ENCODE measurements around the gene KLRC3. TPM values are rescaled to one million over a fixed set of nuclear protein-coding genes. Genes with fewer than 3 reads are reported as not detected.

The KLRC3 gene
- total RNA-seq, 1 experiment from 2014 or later = not detected

DNA sequence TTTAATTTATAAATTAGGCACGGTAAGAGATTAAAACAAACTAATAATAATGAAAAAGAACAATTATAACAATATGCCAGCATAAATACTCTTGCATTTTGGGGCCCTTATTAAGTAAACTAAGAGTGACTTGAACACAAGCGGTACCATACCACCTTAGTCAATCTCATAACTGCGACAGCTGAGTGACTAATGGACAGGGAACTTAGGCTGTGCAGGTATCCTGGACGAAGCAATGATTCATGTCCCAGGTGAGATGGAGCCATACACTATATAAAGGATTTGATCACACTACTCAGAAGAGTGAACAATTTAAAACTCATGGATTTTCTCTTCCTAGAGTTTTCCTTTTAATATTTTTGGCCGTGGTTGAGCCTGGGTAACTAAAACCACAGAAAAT lies 15.1 kb downstream of the KLRC3 start:
- Mint-ChIP-seq H3K9me3 (peaks cover 8% of the 10 kb centered on the region), H3K4me1 (peaks cover 8% of the 10 kb centered on the region), H3K27ac (no peak overlapping the region), H3K36me3 (0 out of 2 replicates have a peak, but pooled peaks cover 3% of the 10 kb centered on the region), H3K4me3 (no peak overlapping the region), H3K27me3 (ENCODE audit: low read depth) (no peaks in the 10 kb centered on the region)
- ChIA-PET POLR2A (no interaction called here), CTCF (no interaction called here)
- ATAC-seq (no peak), DNase-seq (ENCODE audit: low spot score) (no peak)
- TF ChIP-seq NR1H2 (CRISPR knock-in tag; IDR thresholded peaks at IDR 0.05) (no peak), JUN (CRISPR knock-in tag; IDR thresholded peaks at IDR 0.05) (no peak), ZNF263 (CRISPR knock-in tag; IDR thresholded peaks at IDR 0.05; ENCODE audit: low read depth) (no peak), MXD4 (CRISPR knock-in tag; IDR thresholded peaks at IDR 0.05; ENCODE audit: borderline replicate concordance) (no peak), FOXJ3 (CRISPR knock-in tag; IDR thresholded peaks at IDR 0.05; ENCODE audit: borderline replicate concordance) (no peak), CREM (CRISPR knock-in tag; IDR thresholded peaks at IDR 0.05) (no peak), GRHL2 (CRISPR knock-in tag; IDR thresholded peaks at IDR 0.05; ENCODE audit: insufficient replicate concordance, severe bottlenecking) (no peak), NR2C2 (CRISPR knock-in tag; IDR thresholded peaks at IDR 0.05) (no peak), ETV6 (CRISPR knock-in tag; IDR thresholded peaks at IDR 0.05) (no peak), SMAD3 (CRISPR knock-in tag; IDR thresholded peaks at IDR 0.05; ENCODE audit: borderline replicate concordance) (no peak), MYBL2 (CRISPR knock-in tag; IDR thresholded peaks at IDR 0.05) (no peak)
- TF ChIP-seq, protein P1, sequence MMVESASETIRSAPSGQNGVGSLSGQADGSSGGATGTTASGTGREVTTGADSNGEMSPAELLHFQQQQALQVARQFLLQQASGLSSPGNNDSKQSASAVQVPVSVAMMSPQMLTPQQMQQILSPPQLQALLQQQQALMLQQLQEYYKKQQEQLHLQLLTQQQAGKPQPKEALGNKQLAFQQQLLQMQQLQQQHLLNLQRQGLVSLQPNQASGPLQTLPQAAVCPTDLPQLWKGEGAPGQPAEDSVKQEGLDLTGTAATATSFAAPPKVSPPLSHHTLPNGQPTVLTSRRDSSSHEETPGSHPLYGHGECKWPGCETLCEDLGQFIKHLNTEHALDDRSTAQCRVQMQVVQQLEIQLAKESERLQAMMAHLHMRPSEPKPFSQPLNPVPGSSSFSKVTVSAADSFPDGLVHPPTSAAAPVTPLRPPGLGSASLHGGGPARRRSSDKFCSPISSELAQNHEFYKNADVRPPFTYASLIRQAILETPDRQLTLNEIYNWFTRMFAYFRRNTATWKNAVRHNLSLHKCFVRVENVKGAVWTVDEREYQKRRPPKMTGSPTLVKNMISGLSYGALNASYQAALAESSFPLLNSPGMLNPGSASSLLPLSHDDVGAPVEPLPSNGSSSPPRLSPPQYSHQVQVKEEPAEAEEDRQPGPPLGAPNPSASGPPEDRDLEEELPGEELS (CRISPR knock-in tag; IDR thresholded peaks at IDR 0.05) = no peak
- TF ChIP-seq, protein P2, sequence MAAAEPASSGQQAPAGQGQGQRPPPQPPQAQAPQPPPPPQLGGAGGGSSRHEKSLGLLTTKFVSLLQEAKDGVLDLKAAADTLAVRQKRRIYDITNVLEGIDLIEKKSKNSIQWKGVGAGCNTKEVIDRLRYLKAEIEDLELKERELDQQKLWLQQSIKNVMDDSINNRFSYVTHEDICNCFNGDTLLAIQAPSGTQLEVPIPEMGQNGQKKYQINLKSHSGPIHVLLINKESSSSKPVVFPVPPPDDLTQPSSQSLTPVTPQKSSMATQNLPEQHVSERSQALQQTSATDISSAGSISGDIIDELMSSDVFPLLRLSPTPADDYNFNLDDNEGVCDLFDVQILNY (CRISPR knock-in tag; IDR thresholded peaks at IDR 0.05) = no peak

DNA sequence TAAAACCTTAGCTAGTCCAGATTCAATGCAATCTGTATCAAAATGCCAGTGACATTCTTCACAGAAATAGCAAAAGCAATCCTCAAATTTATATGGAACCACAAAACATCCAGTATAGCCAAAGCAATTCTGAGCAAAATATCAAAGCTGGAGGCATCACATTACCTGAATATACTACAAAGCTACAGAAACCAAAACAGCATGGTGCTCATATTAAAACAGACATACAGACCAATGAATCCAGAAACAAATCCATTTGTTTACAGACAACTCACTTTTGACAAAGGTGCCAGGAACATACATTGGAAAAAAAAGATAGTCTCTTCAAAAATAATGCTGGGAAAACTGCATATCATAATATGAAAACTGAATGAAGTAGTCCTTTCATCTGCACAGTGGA lies 15.6 kb downstream of the KLRC3 start:
- Mint-ChIP-seq H3K36me3 (0 out of 2 replicates have a peak, but pooled peaks cover 3% of the 10 kb centered on the region), H3K27ac (no peak overlapping the region), H3K27me3 (ENCODE audit: low read depth) (no peaks in the 10 kb centered on the region), H3K4me1 (peaks cover 8% of the 10 kb centered on the region), H3K4me3 (no peak overlapping the region), H3K9me3 (peaks cover 8% of the 10 kb centered on the region)
- ATAC-seq (no peak), DNase-seq (ENCODE audit: low spot score) (no peak)
- ChIA-PET POLR2A (no interaction called here), CTCF (no interaction called here)
- TF ChIP-seq SOX15 (CRISPR knock-in tag; IDR thresholded peaks at IDR 0.05) (no peak), NFATC4 (CRISPR knock-in tag; IDR thresholded peaks at IDR 0.05) (no peak), MXD4 (CRISPR knock-in tag; IDR thresholded peaks at IDR 0.05; ENCODE audit: borderline replicate concordance) (no peak), ZNF423 (CRISPR knock-in tag; IDR thresholded peaks at IDR 0.05) (no peak), TEAD1 (CRISPR knock-in tag; IDR thresholded peaks at IDR 0.05) (no peak), ELF4 (CRISPR knock-in tag; IDR thresholded peaks at IDR 0.05; ENCODE audit: low read depth) (no peak), TCF7 (CRISPR knock-in tag; IDR thresholded peaks at IDR 0.05; ENCODE audit: low read depth) (no peak), NFE2L1 (CRISPR knock-in tag; IDR thresholded peaks at IDR 0.05) (no peak), NR1H2 (CRISPR knock-in tag; IDR thresholded peaks at IDR 0.05) (no peak)
- TF ChIP-seq, protein P3, sequence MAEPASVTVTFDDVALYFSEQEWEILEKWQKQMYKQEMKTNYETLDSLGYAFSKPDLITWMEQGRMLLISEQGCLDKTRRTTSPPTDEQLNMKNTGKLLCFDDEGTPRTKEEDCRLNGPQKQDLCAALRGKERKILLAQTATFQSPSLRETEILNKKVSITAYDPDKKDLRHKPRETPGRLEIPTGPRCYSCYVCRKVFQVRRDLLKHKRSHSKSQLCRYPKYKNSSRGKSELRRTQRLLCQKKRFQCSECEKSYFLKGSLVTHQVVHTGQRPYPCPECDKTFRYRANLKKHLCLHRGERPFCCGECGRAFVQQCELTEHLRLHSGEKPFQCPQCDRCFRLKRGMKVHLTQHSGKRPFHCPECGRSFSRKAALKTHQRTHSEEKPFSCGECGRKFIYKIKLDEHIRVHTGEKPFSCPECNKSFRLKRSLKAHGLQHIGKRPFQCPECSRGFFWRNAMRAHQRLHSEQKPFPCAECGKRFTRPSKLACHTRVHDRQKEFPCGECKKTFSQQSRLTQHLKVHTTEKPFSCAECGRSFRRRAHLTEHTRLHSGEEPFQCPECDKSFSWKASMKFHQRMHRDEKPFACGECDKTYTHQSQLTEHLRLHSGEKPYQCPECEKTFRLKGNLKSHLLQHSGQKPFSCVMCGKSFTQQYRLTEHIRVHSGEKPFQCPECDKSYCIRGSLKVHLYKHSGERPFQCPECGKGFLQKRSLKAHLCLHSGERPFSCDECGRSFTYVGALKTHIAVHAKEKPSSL (CRISPR knock-in tag; conservative IDR thresholded peaks at IDR 0.05) = no peak
- TF ChIP-seq, protein P4, sequence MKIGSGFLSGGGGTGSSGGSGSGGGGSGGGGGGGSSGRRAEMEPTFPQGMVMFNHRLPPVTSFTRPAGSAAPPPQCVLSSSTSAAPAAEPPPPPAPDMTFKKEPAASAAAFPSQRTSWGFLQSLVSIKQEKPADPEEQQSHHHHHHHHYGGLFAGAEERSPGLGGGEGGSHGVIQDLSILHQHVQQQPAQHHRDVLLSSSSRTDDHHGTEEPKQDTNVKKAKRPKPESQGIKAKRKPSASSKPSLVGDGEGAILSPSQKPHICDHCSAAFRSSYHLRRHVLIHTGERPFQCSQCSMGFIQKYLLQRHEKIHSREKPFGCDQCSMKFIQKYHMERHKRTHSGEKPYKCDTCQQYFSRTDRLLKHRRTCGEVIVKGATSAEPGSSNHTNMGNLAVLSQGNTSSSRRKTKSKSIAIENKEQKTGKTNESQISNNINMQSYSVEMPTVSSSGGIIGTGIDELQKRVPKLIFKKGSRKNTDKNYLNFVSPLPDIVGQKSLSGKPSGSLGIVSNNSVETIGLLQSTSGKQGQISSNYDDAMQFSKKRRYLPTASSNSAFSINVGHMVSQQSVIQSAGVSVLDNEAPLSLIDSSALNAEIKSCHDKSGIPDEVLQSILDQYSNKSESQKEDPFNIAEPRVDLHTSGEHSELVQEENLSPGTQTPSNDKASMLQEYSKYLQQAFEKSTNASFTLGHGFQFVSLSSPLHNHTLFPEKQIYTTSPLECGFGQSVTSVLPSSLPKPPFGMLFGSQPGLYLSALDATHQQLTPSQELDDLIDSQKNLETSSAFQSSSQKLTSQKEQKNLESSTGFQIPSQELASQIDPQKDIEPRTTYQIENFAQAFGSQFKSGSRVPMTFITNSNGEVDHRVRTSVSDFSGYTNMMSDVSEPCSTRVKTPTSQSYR (CRISPR knock-in tag; IDR thresholded peaks at IDR 0.05) = no peak
- TF ChIP-seq, protein P5, sequence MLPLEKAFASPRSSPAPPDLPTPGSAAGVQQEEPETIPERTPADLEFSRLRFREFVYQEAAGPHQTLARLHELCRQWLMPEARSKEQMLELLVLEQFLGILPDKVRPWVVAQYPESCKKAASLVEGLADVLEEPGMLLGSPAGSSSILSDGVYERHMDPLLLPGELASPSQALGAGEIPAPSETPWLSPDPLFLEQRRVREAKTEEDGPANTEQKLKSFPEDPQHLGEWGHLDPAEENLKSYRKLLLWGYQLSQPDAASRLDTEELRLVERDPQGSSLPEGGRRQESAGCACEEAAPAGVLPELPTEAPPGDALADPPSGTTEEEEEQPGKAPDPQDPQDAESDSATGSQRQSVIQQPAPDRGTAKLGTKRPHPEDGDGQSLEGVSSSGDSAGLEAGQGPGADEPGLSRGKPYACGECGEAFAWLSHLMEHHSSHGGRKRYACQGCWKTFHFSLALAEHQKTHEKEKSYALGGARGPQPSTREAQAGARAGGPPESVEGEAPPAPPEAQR (CRISPR knock-in tag; IDR thresholded peaks at IDR 0.05) = no peak
- TF ChIP-seq, protein P6, sequence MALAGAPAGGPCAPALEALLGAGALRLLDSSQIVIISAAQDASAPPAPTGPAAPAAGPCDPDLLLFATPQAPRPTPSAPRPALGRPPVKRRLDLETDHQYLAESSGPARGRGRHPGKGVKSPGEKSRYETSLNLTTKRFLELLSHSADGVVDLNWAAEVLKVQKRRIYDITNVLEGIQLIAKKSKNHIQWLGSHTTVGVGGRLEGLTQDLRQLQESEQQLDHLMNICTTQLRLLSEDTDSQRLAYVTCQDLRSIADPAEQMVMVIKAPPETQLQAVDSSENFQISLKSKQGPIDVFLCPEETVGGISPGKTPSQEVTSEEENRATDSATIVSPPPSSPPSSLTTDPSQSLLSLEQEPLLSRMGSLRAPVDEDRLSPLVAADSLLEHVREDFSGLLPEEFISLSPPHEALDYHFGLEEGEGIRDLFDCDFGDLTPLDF (CRISPR knock-in tag; IDR thresholded peaks at IDR 0.05) = no peak
- TF ChIP-seq, protein P1 (CRISPR knock-in tag; IDR thresholded peaks at IDR 0.05) = no peak

All from WTC11 (cell line).